Ovary (tissue), 9 donors: ENCODE data around the gene NDST3. TPM values are rescaled to one million over a fixed set of nuclear protein-coding genes. Genes with fewer than 3 reads are reported as not detected.

Source experiments
- DNase-seq, 5 donors: peaks; one replicate each; pipeline ENCODE4 v3.0.0-alpha.2; 2019 to 2020
- H3K27ac ChIP-seq, 2 donors: fragments of 200-600 bp; one replicate each; pipeline versions ENCODE4 v1.5.1 to v1.8.0; 2019 to 2022
- H3K27me3 ChIP-seq: fragments of 200-600 bp; one replicate; pipeline ENCODE4 v1.8.0; 2022
- H3K36me3 ChIP-seq: fragments of 200-600 bp; sonication (generic); one replicate; pipeline ENCODE4 v1.5.1; 2019
- H3K4me1 ChIP-seq: one replicate; pipeline ENCODE4 v1.8.1; 2013; ENCODE audit warnings: mild to moderate bottlenecking, moderate library complexity; ENCODE audit not compliant: insufficient read depth
- H3K4me3 ChIP-seq: fragments of 200-600 bp; sonication (generic); one replicate; pipeline ENCODE4 v1.5.1; 2017
- H3K9me3 ChIP-seq, 2 donors: fragments of 200-600 bp in 1 of 2; sonication (generic) in 1 of 2; one replicate each; pipeline versions ENCODE4 v1.5.1 to v1.8.1; 2013 to 2019; ENCODE audit warnings: mild to moderate bottlenecking in 1 of 2, moderate library complexity in 1 of 2
- EP300 ChIP-seq: sonication (generic); formaldehyde crosslinking; IDR thresholded peaks from one replicate; pipeline ENCODE4 v1.6.1; 2017; ENCODE audit warnings: antibody characterized with exemption
- POLR2A ChIP-seq: fragments of 450-650 bp; IDR thresholded peaks from one replicate; pipeline ENCODE4 v1.6.1; 2017; ENCODE audit warnings: antibody characterized with exemption, mild to moderate bottlenecking, moderate library complexity
- WGBS, 3 donors: extraction: QIAGEN DNeasy Blood & Tissue Kit in 1 of 3; methylation state at CpG; one replicate each; pipeline versions ENCODE4 v1.1.5 to v1.1.7; 2013 to 2017; 5-methylcytosine and 5-hydroxymethylcytosine counted together
- intact Hi-C, 4 donors: fragments of 100-400 bp; cut with DNase I; formaldehyde crosslinking; loops; one replicate each; pipeline versions ENCODE4 v1.11.0 to v1.15.1; 2022 to 2023
- polyA plus RNA-seq, 2 donors: library from polyadenylated mRNA; stranded (reverse); fragments of 200-250 nt in 1 of 2; fragments of 350-450 nt in 1 of 2; fragmentation: Illumina TruSeq in 1 of 2; extraction: RNeasy Lipid Tissue Mini Kit (QIAGEN cat#74804) in 1 of 2; gene quantifications; one replicate each; pipeline ENCODE4 v1.2.3, GENCODE V29; 2013 to 2014
- total RNA-seq, 7 donors: library from RNA; depleted of rRNA in 2 of 7; stranded (reverse); fragments of >200 nt in 2 of 7; fragmentation: NEBNext Ultra II Directional in 3 of 7; extraction: Animal tissue kit (Norgen Biotek cat#: 25700) in 3 of 7; gene quantifications; one replicate each; pipeline versions ENCODE4 v1.1.0 to v1.2.4, GENCODE V29; 2016 to 2023
- TF ChIP-seq, protein P1 (sequence below), 3 donors: fragments of 450-650 bp in 2 of 3; fragments of 200-600 bp in 1 of 3; IDR thresholded peaks; one replicate each; pipeline versions ENCODE4 v1.5.1 to v1.8.0; 2016 to 2022; ENCODE audit warnings: antibody characterized with exemption in 3 of 3, mild to moderate bottlenecking in 1 of 3
- donor health status: DM: no; HTN: no; CAD: no; lungs with moderate emphysema.
- donor health status: DM: no; HTN: no; CAD: no.
- donor health status: Bipolar disorder and iron deficiency.
- donor health status: DM: yes; HTN: yes; CAD: no.
- donor health status: DM: no; HTN: no; CAD: no.
- donor health status: DM: yes; HTN: yes; CAD: no.

The NDST3 gene
- total and polyA plus RNA-seq, 9 donors = 0.02 to 2.4 (median 0.07) TPM; not detected in 2

DNA sequence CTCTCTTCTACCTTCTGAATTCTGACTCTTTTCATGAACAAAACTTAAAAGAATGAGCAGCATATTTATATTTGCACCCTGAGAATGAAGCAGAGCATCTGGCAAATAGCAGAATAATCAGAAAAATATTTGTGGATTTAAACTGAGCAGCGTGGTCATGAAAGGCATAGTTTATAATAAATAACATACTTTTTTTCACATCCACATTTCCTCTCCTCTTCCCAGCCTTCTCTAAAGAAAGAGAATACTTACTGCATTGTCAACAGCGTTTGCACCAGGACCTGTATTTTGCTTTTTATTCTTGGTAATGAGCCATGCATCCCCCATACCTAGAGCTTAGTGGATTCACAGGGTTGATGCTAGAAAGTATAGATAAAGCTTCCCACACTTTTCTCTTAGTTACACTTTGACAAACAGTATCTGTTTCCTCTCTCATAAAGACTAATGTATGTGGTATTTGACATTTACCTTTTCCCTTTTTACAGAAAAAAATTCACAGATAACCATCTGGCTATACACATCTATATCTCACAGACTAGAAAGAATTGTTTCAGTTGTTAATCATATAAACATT is 187.0 kb downstream of the NDST3 start:
- 5 to 8% (median 6%) methylated on average over 2 of the region's 2 CpGs for WGBS, 3 donors
- no peak overlapping the region for H3K27ac ChIP-seq
- TF ChIP-seq POLR2A (no peak), EP300 (no peak)
- TF ChIP-seq, protein P1, sequence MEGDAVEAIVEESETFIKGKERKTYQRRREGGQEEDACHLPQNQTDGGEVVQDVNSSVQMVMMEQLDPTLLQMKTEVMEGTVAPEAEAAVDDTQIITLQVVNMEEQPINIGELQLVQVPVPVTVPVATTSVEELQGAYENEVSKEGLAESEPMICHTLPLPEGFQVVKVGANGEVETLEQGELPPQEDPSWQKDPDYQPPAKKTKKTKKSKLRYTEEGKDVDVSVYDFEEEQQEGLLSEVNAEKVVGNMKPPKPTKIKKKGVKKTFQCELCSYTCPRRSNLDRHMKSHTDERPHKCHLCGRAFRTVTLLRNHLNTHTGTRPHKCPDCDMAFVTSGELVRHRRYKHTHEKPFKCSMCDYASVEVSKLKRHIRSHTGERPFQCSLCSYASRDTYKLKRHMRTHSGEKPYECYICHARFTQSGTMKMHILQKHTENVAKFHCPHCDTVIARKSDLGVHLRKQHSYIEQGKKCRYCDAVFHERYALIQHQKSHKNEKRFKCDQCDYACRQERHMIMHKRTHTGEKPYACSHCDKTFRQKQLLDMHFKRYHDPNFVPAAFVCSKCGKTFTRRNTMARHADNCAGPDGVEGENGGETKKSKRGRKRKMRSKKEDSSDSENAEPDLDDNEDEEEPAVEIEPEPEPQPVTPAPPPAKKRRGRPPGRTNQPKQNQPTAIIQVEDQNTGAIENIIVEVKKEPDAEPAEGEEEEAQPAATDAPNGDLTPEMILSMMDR (IDR thresholded peaks at IDR 0.05) = no peak
- no peaks in the 10 kb centered on the region for H3K4me1 ChIP-seq
- H3K9me3 ChIP-seq = no peaks in the 10 kb centered on the region
- no peak for DNase-seq
- no peaks in the 10 kb centered on the region for H3K36me3 ChIP-seq
- no peak overlapping the region for H3K4me3 ChIP-seq
- intact Hi-C loops = no loop called here
- no peaks in the 10 kb centered on the region for H3K27me3 ChIP-seq

DNA sequence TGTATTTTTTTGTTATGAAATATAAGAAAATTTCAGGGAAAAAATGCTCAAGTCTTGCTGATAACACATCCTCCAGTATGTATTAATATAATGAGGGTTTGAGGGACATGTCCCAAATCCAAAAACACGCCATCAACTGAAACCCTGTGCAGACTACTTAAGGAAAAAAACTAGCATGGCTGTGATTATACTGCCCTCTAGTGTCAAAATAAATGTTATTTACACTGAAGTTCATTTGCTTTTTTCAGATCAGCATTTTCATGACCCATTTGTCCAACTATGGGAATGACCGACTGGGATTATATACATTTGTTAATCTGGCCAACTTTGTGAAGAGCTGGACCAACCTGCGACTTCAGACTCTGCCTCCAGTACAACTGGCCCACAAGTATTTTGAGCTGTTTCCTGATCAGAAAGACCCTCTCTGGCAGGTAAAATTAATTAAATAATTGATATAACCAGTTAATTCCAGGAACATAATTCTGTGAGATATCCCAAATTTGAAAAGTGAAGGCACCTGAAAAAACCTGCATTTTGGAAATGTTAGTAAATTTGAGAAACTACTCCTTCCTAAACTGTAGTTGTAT is 190.1 kb downstream of the NDST3 start:
- TF ChIP-seq, protein P1 (IDR thresholded peaks at IDR 0.05) = peak in 2 of 3 donors; percentile 22 to 36
- no peak for TF ChIP-seq POLR2A
- no peak for TF ChIP-seq EP300
- intact Hi-C loops = no loop called here
- H3K9me3 ChIP-seq = no peaks in the 10 kb centered on the region
- no peaks in the 10 kb centered on the region for H3K36me3 ChIP-seq
- H3K27me3 ChIP-seq = no peaks in the 10 kb centered on the region
- H3K4me1 ChIP-seq = no peaks in the 10 kb centered on the region
- no peak overlapping the region for H3K4me3 ChIP-seq
- no peak overlapping the region for H3K27ac ChIP-seq
- no peak for DNase-seq
- WGBS, 3 donors = 3 to 8% (median 4%) methylated on average over 3 of the region's 3 CpGs

DNA sequence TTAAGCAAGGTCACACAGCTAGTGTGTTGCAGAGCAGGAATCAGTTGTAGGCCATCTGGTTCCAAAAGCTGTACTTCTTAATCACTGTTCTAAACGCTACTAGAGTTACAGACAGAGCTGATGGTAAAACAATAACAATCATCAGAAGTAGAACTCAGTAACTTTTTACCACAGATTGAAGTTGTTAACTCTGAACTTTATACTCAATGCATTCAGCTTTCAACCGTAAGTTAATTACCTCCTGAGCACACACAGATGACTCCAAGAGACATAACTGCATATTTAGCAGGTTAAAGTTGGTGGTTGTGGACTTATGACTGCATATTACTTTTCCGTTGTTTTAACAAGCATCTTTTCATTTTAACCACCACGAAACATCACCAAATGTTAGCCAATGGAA is 191.2 kb downstream of the NDST3 start:
- Histone ChIP-seq H3K36me3 (no peaks in the 10 kb centered on the region), H3K4me1 (no peaks in the 10 kb centered on the region), H3K4me3 (no peak overlapping the region), H3K27ac (no peak overlapping the region), H3K9me3 (no peaks in the 10 kb centered on the region), H3K27me3 (no peaks in the 10 kb centered on the region)
- intact Hi-C loops = no loop called here
- DNase-seq = no peak
- 49 to 52% (median 50%) methylated on average over 4 of the region's 4 CpGs for WGBS, 3 donors
- TF ChIP-seq POLR2A (no peak), EP300 (no peak)
- TF ChIP-seq, protein P1 (IDR thresholded peaks at IDR 0.05) = no peak

DNA sequence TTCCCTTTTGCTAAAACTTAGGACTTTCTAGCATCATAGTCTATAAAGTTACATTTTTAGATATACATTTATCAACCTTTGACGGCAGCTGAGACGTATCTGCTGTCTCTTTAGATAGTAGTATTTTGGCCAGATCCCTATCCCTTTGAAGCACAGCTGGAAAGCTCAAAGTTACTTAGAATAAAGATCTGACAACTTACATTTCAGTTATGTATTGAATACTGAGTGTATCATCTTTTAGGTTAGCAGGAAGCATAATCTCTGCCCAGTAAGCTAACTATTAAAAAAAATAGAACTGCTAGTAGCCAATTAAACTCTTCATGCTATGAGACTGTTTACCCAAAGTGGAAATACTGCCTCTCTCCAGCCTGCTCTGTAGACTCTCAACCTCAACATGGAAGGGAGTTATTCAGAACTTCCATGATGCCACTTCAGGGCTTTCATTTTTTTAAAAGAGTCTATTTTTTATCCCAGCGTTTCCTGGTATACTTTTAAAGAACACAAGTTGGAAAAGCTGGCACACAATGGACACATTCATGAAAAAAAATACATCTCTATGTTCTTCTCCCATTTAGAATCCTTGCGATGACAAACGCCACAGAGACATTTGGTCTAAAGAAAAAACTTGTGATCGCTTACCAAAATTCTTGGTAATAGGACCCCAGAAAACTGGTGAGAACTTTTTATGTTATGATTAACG is 192.2 kb downstream of the NDST3 start:
- H3K36me3 ChIP-seq = no peaks in the 10 kb centered on the region
- no peaks in the 10 kb centered on the region for H3K27me3 ChIP-seq
- H3K4me1 ChIP-seq = no peaks in the 10 kb centered on the region
- intact Hi-C loops = no loop called here
- no peak for DNase-seq
- H3K9me3 ChIP-seq = no peaks in the 10 kb centered on the region
- TF ChIP-seq POLR2A = no peak
- TF ChIP-seq, protein P1 (IDR thresholded peaks at IDR 0.05) = no peak
- TF ChIP-seq EP300 = no peak
- no peak overlapping the region for H3K27ac ChIP-seq
- H3K4me3 ChIP-seq = no peak overlapping the region
- WGBS, 3 donors = 60 to 64% (median 61%) methylated on average over 7 of the region's 7 CpGs
